Articular chondrocyte of knee joint (primary cell): ENCODE results near the gene TTC9B. TPM values are rescaled to one million over a fixed set of nuclear protein-coding genes. Genes with fewer than 3 reads are reported as not detected.

ENCODE experiments used
- total RNA-seq: library from RNA; depleted of rRNA; stranded (reverse); fragments of >200 nt; gene quantifications from 2 replicates; pipeline ENCODE4 v1.2.3, GENCODE V29; 2012

Gene TTC9B
- not detected in 2 replicates for total RNA-seq

GRCh38 chr19:40217934-40218890, at the start of gene TTC9B:
TSS of gene TTC9B (minus strand) at chr19:40218384. CDS start at chr19:40218381, 3 bp downstream.

GRCh38 chr19:40190891-40191835, 27.0 kb downstream of the TTC9B start, which contains the start of gene MAP3K10:
TSS of gene MAP3K10 (plus strand) at chr19:40191426. CDS start at chr19:40192032, 606 bp downstream.

Other genes starting within 250 kb of the TTC9B start
- 72.2 and 77.2 TPM in 2 replicates for gene PSMC4, start 247.2 kb downstream of the TTC9B start, total RNA-seq
- gene ZNF546, start 221.3 kb downstream of the TTC9B start, total RNA-seq: 8.5 and 9.8 TPM in 2 replicates
- 20.3 and 31.8 TPM in 2 replicates for gene ZNF780B, start 162.2 kb downstream of the TTC9B start, total RNA-seq
- 18.9 and 24.6 TPM in 2 replicates for gene ZNF780A, start 127.4 kb downstream of the TTC9B start, total RNA-seq
- gene MAP3K10, start 27.0 kb downstream of the TTC9B start, total RNA-seq: 7.1 and 7.7 TPM in 2 replicates
- gene CCNP, start 8.3 kb upstream of the TTC9B start, total RNA-seq: 0.11 and 0.13 TPM in 2 replicates
- gene AKT2, start 67.0 kb upstream of the TTC9B start, total RNA-seq: 102 and 105 TPM in 2 replicates
- 5.2 and 6.6 TPM in 2 replicates for gene C19orf47, start 130.0 kb upstream of the TTC9B start, total RNA-seq
- 228 and 236 TPM in 2 replicates for gene PLD3, start 130.3 kb upstream of the TTC9B start, total RNA-seq
- gene HIPK4, start 171.8 kb upstream of the TTC9B start, total RNA-seq: 0.32 and 0.39 TPM in 2 replicates
- gene PRX, start 195.0 kb upstream of the TTC9B start, total RNA-seq: 2.4 and 2.5 TPM in 2 replicates
- gene SERTAD1, start 207.6 kb upstream of the TTC9B start, total RNA-seq: 13.6 and 23.8 TPM in 2 replicates
- gene SERTAD3, start 226.0 kb upstream of the TTC9B start, total RNA-seq: 18.3 and 24.2 TPM in 2 replicates
- gene BLVRB, start 247.4 kb upstream of the TTC9B start, total RNA-seq: 51.1 and 67.9 TPM in 2 replicates
- 3.5 and 4.6 TPM in 2 replicates for gene SPTBN4, start 248.6 kb upstream of the TTC9B start, total RNA-seq